PC-9 (cell line): ENCODE data around the gene MYOG. TPM values are rescaled to one million over a fixed set of nuclear protein-coding genes. Genes with fewer than 3 reads are reported as not detected.
A peak's percentile ranks its signal among the peaks of the same experiment; 100 is the strongest.

Experiments
- BruUV-seq: library from RNA; stranded (reverse); fragments of 400-500 nt; replicated peaks from 2 replicates; lab custom pipeline; 2021; lab: Mats Ljungman, UMichigan
- CTCF ChIA-PET: fragments of 300-600 bp; sonication (Branson Sonifier 250); formaldehyde crosslinking; loops from one replicate; lab custom pipeline; 2022; ENCODE audit warnings: antibody characterized with exemption; lab: Charles Lee
- POLR2A ChIA-PET: fragments of 300-600 bp; sonication (Branson Sonifier 250); formaldehyde crosslinking; loops from one replicate; lab custom pipeline; 2022; ENCODE audit warnings: antibody characterized with exemption; ENCODE audit not compliant: unreplicated experiment; lab: Charles Lee
- DNase-seq, 2 experiments: peaks; one replicate each; pipeline versions ENCODE4 v3.0.0 to v3.0.0-alpha.2; 2015 to 2022; ENCODE audit warnings: mixed read lengths in 1 of 2
- H2AFZ ChIP-seq: fragments of 200-600 bp; sonication (generic); 2 replicates; pipeline ENCODE4 v1.8.1; 2017; ENCODE audit warnings: antibody characterized with exemption
- H3F3A ChIP-seq: fragments of 200-600 bp; sonication (generic); 2 replicates; pipeline ENCODE4 v1.8.1; 2017; ENCODE audit warnings: antibody characterized with exemption, mild to moderate bottlenecking, low read depth; ENCODE audit not compliant: insufficient read depth
- H3K27ac ChIP-seq: fragments of 200-600 bp; sonication (generic); 2 replicates; pipeline ENCODE4 v1.6.1; 2016; ENCODE audit warnings: mixed run types
- H3K27me3 ChIP-seq: fragments of 200-600 bp; sonication (generic); 2 replicates; pipeline ENCODE4 v1.6.1; 2016; ENCODE audit warnings: low read depth, mixed run types; ENCODE audit not compliant: insufficient read depth
- H3K36me3 ChIP-seq: fragments of 200-600 bp; sonication (generic); 2 replicates; pipeline ENCODE4 v1.6.1; 2016; ENCODE audit warnings: low read depth, mixed run types
- H3K4me1 ChIP-seq: fragments of 200-600 bp; sonication (generic); replicated peaks from 2 replicates; pipeline ENCODE4 v1.6.1; 2016; ENCODE audit warnings: mixed run types; ENCODE audit not compliant: insufficient read depth
- H3K4me2 ChIP-seq: fragments of 200-600 bp; sonication (generic); 2 replicates; pipeline ENCODE4 v1.6.1; 2017; ENCODE audit warnings: mixed run types
- H3K4me3 ChIP-seq: fragments of 200-600 bp; sonication (generic); 2 replicates; pipeline ENCODE4 v1.6.1; 2016; ENCODE audit warnings: mixed run types
- H3K79me2 ChIP-seq: fragments of 200-600 bp; sonication (generic); 2 replicates; pipeline ENCODE4 v1.6.1; 2017; ENCODE audit warnings: low read depth, mixed run types
- H3K9me2 ChIP-seq: fragments of 200-600 bp; sonication (generic); 2 replicates; pipeline ENCODE4 v1.8.1; 2017; ENCODE audit warnings: mild to moderate bottlenecking; ENCODE audit not compliant: insufficient read depth
- H3K9me3 ChIP-seq: fragments of 200-600 bp; sonication (generic); 2 replicates; pipeline ENCODE4 v1.8.1; 2016; ENCODE audit warnings: low read depth; ENCODE audit not compliant: insufficient read depth
- H4K20me1 ChIP-seq: fragments of 200-600 bp; sonication (generic); 2 replicates; pipeline ENCODE4 v1.8.1; 2017; ENCODE audit not compliant: insufficient read depth
- CTCF ChIP-seq: fragments of 200-600 bp; sonication (generic); conservative IDR thresholded peaks from 2 replicates; pipeline ENCODE4 v1.6.1; 2017; ENCODE audit warnings: mixed run types, antibody characterized with exemption, mild to moderate bottlenecking, moderate library complexity
- EZH2 ChIP-seq: fragments of 200-600 bp; sonication (generic); IDR thresholded peaks from 2 replicates; pipeline ENCODE4 v1.8.0; 2017; ENCODE audit warnings: antibody characterized with exemption, low read depth
- intact Hi-C: fragments of 100-400 bp; cut with micrococcal nuclease; formaldehyde crosslinking; loops from one replicate; pipeline ENCODE4 v1.10.0; 2022; ENCODE audit not compliant: unreplicated experiment
- total RNA-seq: library from RNA; stranded (reverse); gene quantifications from 2 replicates; pipeline ENCODE4 v1.2.3, GENCODE V29; 2021

The MYOG gene
- total RNA-seq, 1 experiment from 2014 or later, result not detected

GRCh38 chr1:203128716-203129500 lies 43.1 kb upstream of the MYOG start:
- H2AFZ ChIP-seq, result no peak overlapping the region; the same call in 1 of the 2 replicates
- no TSS peak for BruUV-seq
- no peaks in the 10 kb centered on the region for H3K9me3 ChIP-seq
- H3K4me2 ChIP-seq, result peak overlapping the region; percentile 100
- peaks cover 41% of the 10 kb centered on the region for H3F3A ChIP-seq
- ChIA-PET POLR2A (interaction anchor here (0.5 to 0.6 kb wide), 3 partner anchors 22 to 252 kb away, joined by 3 to 5 read pairs (median 3); no protein-coding TSS in a partner anchor), CTCF (interaction anchor here (0.9 to 1.7 kb wide), 5 partner anchors 11 to 90 kb away, joined by 3 to 14 read pairs (median 4); no protein-coding TSS in a partner anchor)
- H4K20me1 ChIP-seq, result no peaks in the 10 kb centered on the region
- peak overlapping the region; percentile 54 for H3K27ac ChIP-seq
- H3K36me3 ChIP-seq, result no peaks in the 10 kb centered on the region
- no peaks in the 10 kb centered on the region; the same call in 1 of the 2 replicates for H3K79me2 ChIP-seq
- peak overlapping the region; percentile 80 for H3K4me3 ChIP-seq
- DNase-seq, result no peak
- no peaks in the 10 kb centered on the region for H3K9me2 ChIP-seq
- intact Hi-C loops, result loop anchor here (1.0 to 2.0 kb wide), 2 partner anchors 25 to 44 kb away; no protein-coding TSS in a partner anchor
- TF ChIP-seq EZH2 (no peak), CTCF (no peak)
- peaks cover 65% of the 10 kb centered on the region for H3K4me1 ChIP-seq
- H3K27me3 ChIP-seq, result no peaks in the 10 kb centered on the region

DNA sequence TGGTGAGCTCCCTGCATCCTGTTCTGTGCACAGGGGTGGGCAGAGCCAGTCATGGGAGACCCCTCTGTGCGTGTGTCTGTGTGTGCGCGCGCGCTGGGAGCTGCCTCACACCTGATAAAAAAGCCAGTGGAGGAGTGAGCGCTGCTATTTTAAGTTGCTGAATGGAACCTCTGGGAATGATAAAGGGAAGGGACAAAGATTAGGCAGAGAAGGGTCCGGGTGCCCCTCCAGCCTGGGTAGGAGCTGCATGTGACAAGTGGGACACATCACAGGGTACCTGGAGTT lies 42.6 kb upstream of the MYOG start:
- Histone ChIP-seq H3K79me2 (no peaks in the 10 kb centered on the region; the same call in 1 of the 2 replicates), H4K20me1 (no peaks in the 10 kb centered on the region), H3K9me3 (no peaks in the 10 kb centered on the region), H3K9me2 (no peaks in the 10 kb centered on the region), H3K36me3 (no peaks in the 10 kb centered on the region), H3F3A (peaks cover 36% of the 10 kb centered on the region), H3K27me3 (no peaks in the 10 kb centered on the region), H3K27ac (no peak overlapping the region), H3K4me2 (peak overlapping the region; percentile 100), H3K4me3 (peak overlapping the region; percentile 80), H2AFZ (peak overlapping the region; percentile 89), H3K4me1 (peaks cover 59% of the 10 kb centered on the region)
- intact Hi-C loops, result loop anchor here (1.0 to 2.0 kb wide), 2 partner anchors 26 to 44 kb away; no protein-coding TSS in a partner anchor
- CTCF ChIA-PET, result interaction anchor here (0.5 to 1.7 kb wide), 5 partner anchors 11 to 231 kb away, joined by 3 to 14 read pairs (median 4); no protein-coding TSS in a partner anchor
- POLR2A ChIA-PET, result interaction anchor here (0.6 kb wide), 1 partner anchor 22 kb away, joined by 5 read pairs; no protein-coding TSS in a partner anchor
- BruUV-seq, result no TSS peak
- no peak for DNase-seq
- TF ChIP-seq EZH2 (no peak), CTCF (no peak)

- no peak for TF ChIP-seq CTCF
- TF ChIP-seq EZH2, result no peak
- H3K27me3 ChIP-seq, result no peaks in the 10 kb centered on the region
- H3K9me3 ChIP-seq, result no peaks in the 10 kb centered on the region
- H3K79me2 ChIP-seq, result no peaks in the 10 kb centered on the region; the same call in 1 of the 2 replicates
- no peaks in the 10 kb centered on the region for H3K36me3 ChIP-seq
- H3F3A ChIP-seq, result peaks cover 30% of the 10 kb centered on the region
- intact Hi-C loops, result loop anchor here (1.0 to 2.0 kb wide), 2 partner anchors 26 to 45 kb away; no protein-coding TSS in a partner anchor
- peak within 1 kb of the TSS; percentile 80 for H3K4me3 ChIP-seq
- peaks cover 54% of the 10 kb centered on the region for H3K4me1 ChIP-seq
- H3K4me2 ChIP-seq, result peak within 1 kb of the TSS; percentile 100
- no TSS peak for BruUV-seq
- DNase-seq, result peak; percentile 52 to 66
- H3K27ac ChIP-seq, result no peak within 1 kb of the TSS
- peak within 1 kb of the TSS; percentile 89 for H2AFZ ChIP-seq
- ChIA-PET CTCF (interaction anchor here (0.5 to 1.7 kb wide), 6 partner anchors 10 to 231 kb away, joined by 3 to 14 read pairs (median 4); no protein-coding TSS in a partner anchor), POLR2A (interaction anchor here (0.6 kb wide), 1 partner anchor 23 kb away, joined by 5 read pairs; no protein-coding TSS in a partner anchor)
- H3K9me2 ChIP-seq, result no peaks in the 10 kb centered on the region
- H4K20me1 ChIP-seq, result no peaks in the 10 kb centered on the region
These were observed 42.0 kb upstream of the MYOG start, which contains the start of gene ADORA1 for GRCh38 chr1:203127666-203128430. Gene ADORA1, plus strand, starts transcription at chr1:203127726. Its CDS starts 1,116 bp downstream, at chr1:203128842.
